ENCODE measurements around the gene UBXN10. TPM values are rescaled to one million over a fixed set of nuclear protein-coding genes. Genes with fewer than 3 reads are reported as not detected.

Gene UBXN10
- total RNA-seq, 1 donor: not detected

DNA sequence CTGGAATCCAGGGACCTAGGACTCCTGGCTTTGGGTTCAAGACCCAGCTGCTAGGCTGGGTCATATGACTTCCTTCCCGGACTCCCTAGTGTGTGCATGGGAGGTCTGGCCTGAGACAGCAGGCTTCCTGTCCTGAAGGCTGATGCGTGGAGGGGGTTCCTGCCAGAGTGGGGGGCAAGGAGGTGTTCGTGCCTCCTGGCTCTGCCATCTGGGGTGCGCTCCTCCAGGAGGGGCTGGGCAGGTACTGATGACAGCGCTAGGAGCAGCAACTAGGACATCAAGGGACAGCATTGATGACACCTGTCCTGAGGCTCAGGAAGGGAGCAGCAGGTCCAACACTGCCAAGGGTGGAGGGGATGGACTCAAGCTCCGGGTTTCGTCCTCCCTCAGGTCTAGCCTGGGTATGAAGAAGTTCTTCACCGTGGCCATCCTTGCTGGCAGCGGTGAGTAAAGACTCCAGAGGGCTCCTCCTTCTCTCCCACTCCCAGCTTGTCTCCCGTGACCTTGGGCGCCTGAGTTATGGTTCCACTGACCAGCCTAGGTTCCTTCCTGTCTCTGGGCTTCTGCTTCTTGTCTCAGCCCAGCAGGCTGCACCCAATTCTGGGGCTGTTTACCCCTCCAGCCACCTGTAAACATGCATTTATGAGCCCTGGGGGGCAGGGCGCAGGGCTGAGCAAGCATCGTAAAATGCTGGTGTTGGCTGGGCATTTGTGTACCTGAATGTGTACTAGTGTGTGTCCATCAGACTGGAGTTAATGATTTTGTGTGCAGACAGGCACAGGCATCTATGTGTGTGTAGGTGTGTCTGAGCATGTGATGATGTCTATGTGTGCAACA is 45.9 kb upstream of the UBXN10 start:
- no peak overlapping the region for H3K4me3 ChIP-seq (ENCODE audit: low read depth, low read length)
- no peak for DNase-seq (ENCODE audit: low read depth)
- TF ChIP-seq, protein P1, sequence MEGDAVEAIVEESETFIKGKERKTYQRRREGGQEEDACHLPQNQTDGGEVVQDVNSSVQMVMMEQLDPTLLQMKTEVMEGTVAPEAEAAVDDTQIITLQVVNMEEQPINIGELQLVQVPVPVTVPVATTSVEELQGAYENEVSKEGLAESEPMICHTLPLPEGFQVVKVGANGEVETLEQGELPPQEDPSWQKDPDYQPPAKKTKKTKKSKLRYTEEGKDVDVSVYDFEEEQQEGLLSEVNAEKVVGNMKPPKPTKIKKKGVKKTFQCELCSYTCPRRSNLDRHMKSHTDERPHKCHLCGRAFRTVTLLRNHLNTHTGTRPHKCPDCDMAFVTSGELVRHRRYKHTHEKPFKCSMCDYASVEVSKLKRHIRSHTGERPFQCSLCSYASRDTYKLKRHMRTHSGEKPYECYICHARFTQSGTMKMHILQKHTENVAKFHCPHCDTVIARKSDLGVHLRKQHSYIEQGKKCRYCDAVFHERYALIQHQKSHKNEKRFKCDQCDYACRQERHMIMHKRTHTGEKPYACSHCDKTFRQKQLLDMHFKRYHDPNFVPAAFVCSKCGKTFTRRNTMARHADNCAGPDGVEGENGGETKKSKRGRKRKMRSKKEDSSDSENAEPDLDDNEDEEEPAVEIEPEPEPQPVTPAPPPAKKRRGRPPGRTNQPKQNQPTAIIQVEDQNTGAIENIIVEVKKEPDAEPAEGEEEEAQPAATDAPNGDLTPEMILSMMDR (IDR thresholded peaks at IDR 0.05; ENCODE audit: insufficient read depth, low read depth, low read length): no peak

DNA sequence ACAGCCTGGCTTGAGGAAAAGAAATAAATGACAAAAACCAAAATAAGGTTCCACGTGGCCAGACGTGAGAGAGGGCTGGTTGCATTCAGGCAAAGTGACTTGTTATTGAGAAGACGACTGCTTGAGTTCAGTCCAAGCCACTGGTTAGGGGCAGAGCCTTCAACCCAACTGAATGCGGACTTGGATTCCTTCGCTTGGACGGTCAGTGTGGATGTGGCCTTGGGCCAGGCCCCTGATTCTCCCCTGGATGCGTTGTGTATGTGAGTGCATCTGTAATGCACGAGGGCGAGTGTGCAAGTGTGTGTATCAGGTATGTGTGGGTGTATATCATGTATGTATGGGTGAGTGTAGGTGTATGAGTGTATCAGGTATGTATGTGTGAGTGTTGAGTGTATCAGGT is 44.9 kb upstream of the UBXN10 start:
- TF ChIP-seq, protein P1 (IDR thresholded peaks at IDR 0.05; ENCODE audit: insufficient read depth, low read depth, low read length): no peak

DNA sequence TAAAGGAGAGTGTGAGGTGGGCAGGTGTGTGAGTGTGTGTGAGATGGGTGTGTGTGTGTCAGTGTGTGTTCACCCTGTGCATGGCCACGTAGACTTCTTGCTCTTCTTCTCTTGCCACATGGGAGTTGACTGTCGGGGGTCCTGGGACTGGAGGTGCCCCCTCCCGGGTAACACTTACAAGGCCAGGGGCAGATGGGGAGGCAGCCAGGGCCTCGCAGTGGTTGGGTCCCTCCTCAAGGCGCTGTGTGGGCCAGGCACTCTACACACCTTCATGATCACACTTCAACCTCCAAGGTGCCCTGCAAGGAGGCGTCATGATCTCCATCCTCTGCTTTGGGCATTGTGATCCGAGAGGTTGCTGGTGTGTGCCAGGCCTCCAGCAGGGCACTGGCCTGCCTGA is 44.4 kb upstream of the UBXN10 start:
- TF ChIP-seq, protein P1 (IDR thresholded peaks at IDR 0.05; ENCODE audit: insufficient read depth, low read depth, low read length): no peak
- no peak overlapping the region for H3K4me3 ChIP-seq (ENCODE audit: low read depth, low read length)
- DNase-seq (ENCODE audit: low read depth): no peak

More for the DNA sequence above, 44.9 kb upstream of the UBXN10 start:
- H3K4me3 ChIP-seq (ENCODE audit: low read depth, low read length): no peak overlapping the region
- DNase-seq (ENCODE audit: low read depth): no peak

GRCh38 chr1:20142001-20142710 is 43.7 kb upstream of the UBXN10 start:
- DNase-seq (ENCODE audit: low read depth): no peak
- TF ChIP-seq, protein P1 (IDR thresholded peaks at IDR 0.05; ENCODE audit: insufficient read depth, low read depth, low read length): no peak
- H3K4me3 ChIP-seq (ENCODE audit: low read depth, low read length): no peak overlapping the region

GRCh38 chr1:20143318-20143717 is 42.6 kb upstream of the UBXN10 start:
- TF ChIP-seq, protein P1 (IDR thresholded peaks at IDR 0.05; ENCODE audit: insufficient read depth, low read depth, low read length): no peak
- no peak overlapping the region for H3K4me3 ChIP-seq (ENCODE audit: low read depth, low read length)
- no peak for DNase-seq (ENCODE audit: low read depth)

DNA sequence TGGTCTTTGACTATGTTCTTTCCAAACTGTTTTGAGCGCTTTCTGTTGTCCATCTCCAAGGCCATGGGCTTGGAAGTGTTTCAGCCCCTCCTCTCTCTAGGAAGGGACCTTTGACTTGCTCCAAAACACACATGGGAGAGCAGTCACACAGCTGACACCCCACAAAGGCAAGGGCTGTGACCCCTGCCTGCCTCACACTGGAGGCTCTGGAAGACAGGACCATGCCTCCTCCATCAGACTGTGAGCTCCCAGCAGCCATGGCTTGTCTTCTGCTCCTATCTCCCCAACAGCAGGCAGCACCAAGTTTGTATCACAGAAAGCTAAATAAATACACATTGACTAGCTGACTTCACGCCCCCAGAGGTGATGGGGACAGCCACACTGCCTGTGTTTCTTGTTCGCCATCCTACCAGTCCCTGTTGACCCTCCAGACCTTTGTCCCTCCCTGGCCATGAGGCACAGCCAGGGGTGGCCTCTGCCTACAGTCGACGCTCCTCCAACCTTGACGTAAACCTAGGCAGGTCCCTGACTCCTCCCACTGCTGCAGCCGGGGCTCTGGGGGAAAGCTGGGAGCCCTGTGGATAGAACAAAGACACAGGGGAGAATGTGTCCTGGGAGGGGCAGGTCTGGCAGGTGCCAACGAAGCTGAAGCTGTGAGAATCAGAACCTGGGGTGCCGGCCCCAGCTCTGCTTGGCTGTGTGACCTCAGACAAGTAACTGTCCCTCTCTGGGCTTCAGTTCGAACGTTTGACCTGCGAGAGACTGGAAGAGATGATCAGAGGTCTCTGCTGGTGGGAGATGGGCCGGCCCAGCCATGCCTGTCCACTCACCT is 41.9 kb upstream of the UBXN10 start:
- DNase-seq (ENCODE audit: low read depth): no peak
- TF ChIP-seq, protein P1 (IDR thresholded peaks at IDR 0.05; ENCODE audit: insufficient read depth, low read depth, low read length): no peak
- no peak overlapping the region for H3K4me3 ChIP-seq (ENCODE audit: low read depth, low read length)

All from fibroblast of villous mesenchyme (primary cell).